ENCODE measurements around the gene SARS2.
"Not testable (repeated sequence)": the region's sequence is repeated elsewhere in the genome, so short reads cannot be mapped to it uniquely, and the experiment has no call there.

The SARS2 gene

DNA sequence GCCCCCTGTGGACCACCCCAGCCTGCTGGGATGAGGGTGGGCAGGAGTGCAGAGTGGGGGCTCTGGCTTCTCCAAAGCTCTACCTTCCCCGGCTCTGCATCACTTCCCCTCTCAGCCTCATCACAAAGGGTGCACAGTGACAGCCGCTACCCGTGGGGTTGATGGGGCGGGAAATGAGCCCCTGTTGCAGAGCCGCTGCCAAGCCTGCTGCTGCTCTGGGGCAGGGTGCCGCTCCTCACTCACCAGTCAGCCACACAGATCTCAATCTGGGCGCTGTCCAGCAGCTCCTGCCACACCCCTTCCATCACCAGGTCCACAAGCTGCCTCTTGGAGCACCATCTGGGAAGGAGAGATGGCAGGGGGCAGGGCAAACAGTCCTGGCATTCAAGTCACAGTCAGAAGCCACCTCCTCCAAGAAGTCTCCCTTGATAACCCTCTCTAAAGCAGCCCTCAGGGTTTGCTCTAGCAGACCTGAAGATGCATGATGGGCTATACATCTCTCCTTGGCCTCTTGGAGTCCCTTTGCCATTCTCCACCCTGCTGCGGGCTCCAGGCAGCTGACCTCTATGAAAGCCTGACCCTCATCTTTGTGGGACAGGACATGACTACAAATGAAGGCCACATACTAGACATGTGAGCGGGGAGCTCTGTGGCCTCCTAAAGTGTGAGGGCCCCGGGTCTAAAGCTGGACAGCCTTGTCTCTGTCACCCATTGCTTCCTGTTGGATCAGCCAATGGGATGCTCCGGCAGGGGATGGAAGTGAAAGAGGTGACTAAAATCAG, 15.9 kb upstream of the SARS2 start:
- DNase-seq, result no peak

DNA sequence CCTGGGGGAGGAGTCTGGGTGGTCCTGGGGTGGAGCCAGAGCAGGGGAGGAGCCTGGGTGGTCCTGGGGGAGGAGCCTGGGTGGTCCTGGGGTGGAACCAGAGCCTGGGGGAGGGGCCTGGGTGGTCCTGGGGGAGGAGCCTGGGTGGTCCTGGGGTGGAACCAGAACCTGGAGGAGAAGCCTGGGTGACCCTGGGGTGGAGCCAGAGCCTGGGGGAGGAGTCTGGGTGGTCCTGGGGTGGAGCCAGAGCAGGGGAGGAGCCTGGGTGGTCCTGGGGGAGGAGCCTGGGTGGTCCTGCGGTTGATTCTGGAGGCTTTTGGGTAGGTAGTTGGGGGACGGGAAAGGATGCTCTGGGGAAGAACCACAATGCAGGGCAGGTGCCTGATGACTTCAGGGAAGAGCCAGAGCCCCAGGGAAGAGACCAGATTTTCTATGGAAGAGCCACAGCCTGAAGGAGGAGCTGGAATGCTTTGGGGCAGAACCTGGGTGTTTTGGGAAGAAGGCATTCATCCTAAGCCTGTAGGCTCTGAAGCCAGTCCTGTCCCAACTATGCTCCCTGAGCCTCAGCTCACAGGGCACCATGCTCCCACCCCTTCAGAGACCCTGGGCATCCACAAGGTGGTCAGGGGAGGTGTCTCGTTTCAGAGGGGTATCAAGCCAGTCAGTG, 15.1 kb upstream of the SARS2 start:
- DNase-seq, result no peak

DNA sequence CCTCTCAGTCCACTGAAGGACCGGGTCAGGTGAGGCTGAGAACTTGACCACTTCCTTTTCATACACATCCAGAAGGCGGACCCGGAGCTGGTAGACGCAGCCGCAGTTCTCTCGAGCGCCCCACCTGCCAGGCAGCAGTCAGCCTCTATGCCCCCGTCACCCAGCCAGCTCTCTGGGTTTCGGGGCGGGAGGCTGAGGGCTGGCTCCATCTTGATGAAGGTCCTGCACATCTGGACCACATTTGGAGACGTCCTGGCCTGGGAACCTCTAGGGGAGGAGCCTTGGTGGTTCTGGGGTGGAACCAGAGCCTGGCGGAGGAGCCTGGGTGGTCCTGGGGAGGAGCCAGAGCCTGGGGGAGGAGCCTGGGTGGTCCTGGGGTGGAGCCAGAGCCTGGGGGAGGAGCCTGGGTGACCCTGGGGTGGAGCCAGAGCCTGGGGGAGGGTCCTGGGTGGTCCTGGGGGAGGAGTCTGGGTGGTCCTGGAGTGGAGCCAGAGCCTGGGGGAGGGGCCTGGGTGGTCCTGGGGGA, 14.5 kb upstream of the SARS2 start:
- DNase-seq, result no peak

DNA sequence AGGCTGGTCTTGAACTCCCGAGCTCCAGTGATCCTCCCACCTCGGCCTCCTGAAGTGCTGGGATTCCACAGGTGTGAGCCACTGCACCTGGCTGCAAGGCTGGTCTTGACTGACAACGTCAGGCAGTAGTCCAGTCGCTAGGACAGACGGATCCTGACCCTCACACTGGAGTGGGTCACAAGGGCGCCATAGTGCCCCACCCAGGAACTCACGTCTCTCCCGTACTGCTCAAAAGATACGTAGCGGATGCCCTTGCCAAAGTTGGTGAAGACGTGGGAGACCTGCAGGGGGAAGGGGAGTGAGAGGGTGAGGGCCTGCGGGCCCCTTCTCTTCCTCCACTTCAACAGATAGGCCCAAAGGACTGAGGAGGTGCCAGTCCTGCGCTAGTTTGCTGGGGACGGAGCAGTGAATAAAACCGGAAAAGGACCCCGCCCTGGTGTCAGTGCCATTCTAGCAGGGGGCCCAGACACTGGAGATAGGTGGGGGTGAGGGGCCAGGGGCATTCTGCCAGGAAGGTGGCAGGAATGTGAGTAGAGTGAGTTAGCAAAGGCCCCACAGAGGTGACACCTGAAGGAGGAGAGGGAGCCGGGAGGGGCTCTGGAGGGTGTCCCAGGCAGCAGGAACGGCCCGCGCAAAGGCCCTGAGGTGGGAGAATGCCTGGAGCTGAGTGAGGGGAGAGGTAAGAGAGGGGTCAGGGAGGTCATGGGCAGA, 12.1 kb upstream of the SARS2 start:
- no peak for DNase-seq

GRCh38 chr19:38941979-38942378, 11.4 kb upstream of the SARS2 start:
- DNase-seq, result no peak

DNA sequence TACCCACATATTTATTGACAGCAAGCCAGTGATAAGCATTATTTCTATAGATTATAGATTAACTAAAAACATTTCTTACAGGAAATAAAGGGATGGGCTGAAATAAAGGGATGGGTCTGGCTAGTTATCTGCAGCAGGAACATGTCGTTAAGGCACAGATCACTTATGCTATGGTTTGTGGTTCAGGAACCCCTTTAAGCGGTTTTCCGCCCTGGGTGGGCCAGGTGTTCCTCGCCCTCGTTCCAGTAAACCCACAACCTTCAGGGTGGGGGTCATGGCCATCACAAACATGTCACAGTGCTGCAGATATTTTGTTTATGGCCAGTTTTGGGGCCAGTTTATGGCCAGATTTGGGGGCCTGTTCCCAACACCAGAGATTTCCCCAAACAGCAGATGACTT, 10.9 kb upstream of the SARS2 start:
- not testable (repeated sequence) for DNase-seq

GRCh38 chr19:38939957-38940356, 9.4 kb upstream of the SARS2 start:
- no peak for DNase-seq

DNA sequence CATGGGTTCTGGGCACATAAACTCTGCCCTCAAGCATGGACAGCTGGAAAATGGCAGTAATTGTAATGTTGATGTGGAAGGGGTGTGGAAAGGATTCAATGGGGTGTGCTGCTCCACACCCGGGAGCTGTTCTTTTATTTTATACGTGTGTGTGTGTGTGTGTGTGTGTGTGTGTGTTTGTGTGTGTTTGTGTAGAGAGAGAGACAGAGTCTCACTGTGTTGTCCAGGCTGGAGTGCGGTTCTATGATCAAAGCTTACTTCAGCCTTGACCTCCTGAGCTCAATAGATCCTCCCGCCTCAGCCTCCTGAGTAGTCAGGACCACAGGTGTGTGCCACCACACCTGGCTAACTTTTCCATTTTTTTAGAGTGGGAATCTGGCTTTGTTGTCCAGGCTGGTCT, 3.0 kb upstream of the SARS2 start:
- no peak for DNase-seq

DNA sequence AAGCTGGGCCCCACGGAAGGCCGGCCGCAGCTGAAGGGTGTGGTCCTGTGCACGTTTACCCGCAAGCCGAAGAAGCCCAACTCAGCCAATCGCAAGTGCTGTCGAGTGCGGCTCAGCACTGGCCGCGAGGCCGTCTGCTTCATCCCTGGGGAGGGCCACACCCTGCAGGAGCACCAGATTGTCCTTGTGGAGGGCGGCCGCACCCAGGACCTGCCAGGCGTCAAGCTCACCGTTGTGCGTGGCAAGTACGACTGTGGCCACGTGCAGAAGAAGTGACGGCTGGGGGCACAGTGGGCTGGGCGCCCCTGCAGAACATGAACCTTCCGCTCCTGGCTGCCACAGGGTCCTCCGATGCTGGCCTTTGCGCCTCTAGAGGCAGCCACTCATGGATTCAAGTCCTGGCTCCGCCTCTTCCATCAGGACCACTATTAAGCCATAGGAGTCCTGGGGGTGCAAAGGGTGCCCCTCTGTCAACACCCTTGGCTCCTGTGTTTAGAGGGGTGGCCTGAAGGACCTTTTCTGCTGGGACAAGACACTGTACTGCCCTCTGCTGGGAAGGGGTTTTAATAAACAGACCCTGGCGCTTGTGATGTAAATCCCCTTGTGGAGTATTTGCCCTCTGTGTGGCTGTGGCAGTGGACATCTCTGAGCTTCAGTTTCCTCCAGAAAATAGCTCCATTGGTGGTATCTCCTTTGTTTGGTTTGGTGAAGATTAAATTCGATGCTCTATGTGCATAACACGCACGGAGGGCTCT, 2.0 kb upstream of the SARS2 start:
- DNase-seq, result no peak

GRCh38 chr19:38931521-38931793, 894 bp upstream of the SARS2 start:
- DNase-seq, result no peak

GRCh38 chr19:38930776-38931520, 385 bp upstream of the SARS2 start, which contains the start of gene MRPS12:
Gene MRPS12 (plus strand): TSS chr19:38930944. CDS start chr19:38931295, 351 bp downstream.
- DNase-seq, result peak; percentile 98

GRCh38 chr19:38928391-38929001, 2.1 kb downstream of the SARS2 start:
- no peak for DNase-seq

GRCh38 chr19:38924388-38924787, 6.2 kb downstream of the SARS2 start:
- no peak for DNase-seq

DNA sequence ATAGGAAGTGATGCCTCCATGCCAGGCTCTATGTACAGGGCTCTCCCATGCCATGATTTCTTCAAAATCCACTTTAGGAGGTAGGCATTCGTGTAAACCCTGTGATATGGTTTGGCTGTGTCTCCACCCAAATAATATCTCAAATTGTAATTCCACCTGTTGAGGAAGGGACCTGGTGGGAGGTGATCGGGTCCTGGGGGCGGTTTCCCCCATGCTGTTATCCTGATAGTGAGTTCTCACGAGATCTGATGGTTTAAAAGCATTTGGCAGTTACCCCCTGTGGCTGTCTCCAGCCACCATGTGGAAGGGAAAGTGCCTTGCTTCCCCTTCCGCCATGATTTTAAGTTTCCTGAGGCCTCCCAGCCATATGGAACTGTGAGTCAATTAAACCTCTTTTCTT, 8.1 kb downstream of the SARS2 start:
- DNase-seq, result no peak

DNA sequence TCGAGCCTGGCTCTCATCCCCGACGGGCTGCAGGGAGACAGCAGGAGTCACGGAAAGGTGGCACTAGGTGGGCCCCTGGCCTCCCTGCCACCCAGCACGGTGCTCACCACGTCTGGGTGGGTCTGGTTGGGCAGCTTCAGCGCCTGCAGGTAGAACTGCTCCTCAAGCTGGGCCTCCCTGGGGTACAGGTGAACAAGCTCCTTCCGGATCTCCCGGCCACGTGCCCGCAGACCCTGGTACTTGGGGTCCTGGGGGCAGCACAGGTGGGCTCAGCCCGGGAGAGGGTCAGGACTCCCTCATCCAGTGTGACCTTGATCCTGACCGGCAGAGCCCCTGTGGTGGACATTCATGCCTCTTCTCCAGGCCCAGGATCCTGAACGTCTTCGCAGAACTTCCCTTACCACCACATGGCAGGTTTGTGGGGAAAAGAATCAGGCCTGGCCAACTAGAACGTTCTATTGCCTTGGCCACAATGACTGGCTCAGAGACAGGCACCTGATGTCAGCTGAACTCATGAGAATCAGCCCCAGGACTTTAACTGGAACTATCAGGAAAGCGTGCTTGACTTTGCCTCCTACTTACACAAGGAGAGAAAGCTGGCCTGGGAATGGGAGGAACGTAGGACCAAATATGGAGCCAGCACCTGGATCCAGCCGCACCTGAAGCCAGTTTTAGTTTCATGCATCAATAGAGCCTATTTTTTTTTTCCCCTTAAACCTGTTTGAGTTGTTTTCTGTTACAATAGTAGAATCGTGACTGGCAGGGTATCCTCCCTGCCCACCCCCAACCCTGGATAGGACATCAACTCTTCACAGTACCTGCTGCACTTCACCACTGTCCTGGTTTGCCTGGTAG, 8.9 kb downstream of the SARS2 start:
- DNase-seq, result no peak

GRCh38 chr19:38920602-38921419, 9.8 kb downstream of the SARS2 start:
- no peak for DNase-seq

GRCh38 chr19:38919837-38920601, 10.5 kb downstream of the SARS2 start:
- no peak for DNase-seq

DNA sequence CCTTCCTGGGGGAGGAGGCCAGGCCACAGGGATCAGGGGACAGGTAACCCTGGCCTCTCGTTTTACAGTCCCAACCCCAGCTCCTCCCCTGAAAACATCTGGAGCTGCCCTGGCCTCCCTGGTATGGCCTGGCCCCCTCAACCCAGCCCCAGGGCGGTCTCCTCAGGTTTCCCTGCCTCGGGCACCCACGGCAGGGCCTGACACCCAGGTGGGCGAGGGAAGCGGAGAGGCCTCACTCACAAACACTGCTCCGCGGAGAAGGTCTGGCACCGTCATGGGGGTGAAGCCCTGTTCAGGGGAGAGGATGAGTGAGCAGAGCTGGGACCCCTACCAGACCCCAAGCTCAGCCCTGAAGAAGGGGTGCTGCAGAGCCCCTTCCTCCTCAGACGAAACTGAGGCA, 12.0 kb downstream of the SARS2 start:
- no peak for DNase-seq

GRCh38 chr19:38917921-38918491, 12.6 kb downstream of the SARS2 start:
- no peak for DNase-seq
